ENCODE data around the gene PDSS2. TPM values are rescaled to one million over a fixed set of nuclear protein-coding genes. Genes with fewer than 3 reads are reported as not detected.
"Not testable (repeated sequence)": the region's sequence is repeated elsewhere in the genome, so short reads cannot be mapped to it uniquely, and the experiment has no call there.

Gene PDSS2
- total RNA-seq, 4 donors from 2014 or later, result 6.5 to 12.2 (median 9.0) TPM

GRCh38 chr6:107293350-107293749, 166.0 kb downstream of the PDSS2 start:
- H3K36me3 ChIP-seq, result no peaks in the 10 kb centered on the region
- WGBS, 2 donors (ENCODE audit: low coverage in 1 of 2), result 79 to 80% methylated on average over 1 to 4 of the region's 4 CpGs
- no peak overlapping the region for H3K27ac ChIP-seq
- H3K4me3 ChIP-seq, result no peak overlapping the region
- TF ChIP-seq POLR2AphosphoS5 (IDR thresholded peaks at IDR 0.05) (no peak), POLR2A (IDR thresholded peaks at IDR 0.05) (no peak), CTCF (IDR thresholded peaks at IDR 0.05) (no peak), EP300 (IDR thresholded peaks at IDR 0.05) (no peak)
- ATAC-seq, result no peak
- H3K9me3 ChIP-seq, result no peaks in the 10 kb centered on the region
- peaks cover 0 to 7% (median 0%) of the 10 kb centered on the region in 3 donors for H3K4me1 ChIP-seq
- no peaks in the 10 kb centered on the region for H3K27me3 ChIP-seq

- no peak for TF ChIP-seq POLR2AphosphoS5 (IDR thresholded peaks at IDR 0.05)
- TF ChIP-seq POLR2A (IDR thresholded peaks at IDR 0.05), result no peak
- no peak for TF ChIP-seq EP300 (IDR thresholded peaks at IDR 0.05)
- TF ChIP-seq CTCF (IDR thresholded peaks at IDR 0.05), result no peak
- no peaks in the 10 kb centered on the region for H3K36me3 ChIP-seq
- H3K4me1 ChIP-seq, result peaks cover 0 to 7% (median 0%) of the 10 kb centered on the region in 3 donors
- no peak overlapping the region for H3K27ac ChIP-seq
- no peaks in the 10 kb centered on the region for H3K9me3 ChIP-seq
- ATAC-seq, result no peak
- no peaks in the 10 kb centered on the region for H3K27me3 ChIP-seq
- no peak overlapping the region for H3K4me3 ChIP-seq
- WGBS, 2 donors (ENCODE audit: low coverage in 1 of 2), result 69 to 92% methylated on average over 2 to 4 of the region's 6 CpGs
Measured at GRCh38 chr6:107292715-107293271, 166.6 kb downstream of the PDSS2 start.

GRCh38 chr6:107290491-107290890, 168.9 kb downstream of the PDSS2 start:
- Histone ChIP-seq H3K27me3 (no peaks in the 10 kb centered on the region), H3K4me3 (no peak overlapping the region), H3K36me3 (no peaks in the 10 kb centered on the region), H3K27ac (no peak overlapping the region), H3K4me1 (no peaks in the 10 kb centered on the region), H3K9me3 (no peaks in the 10 kb centered on the region)
- WGBS, 2 donors (ENCODE audit: low coverage in 1 of 2), result 85 to 100% methylated on average over 2 to 3 of the region's 3 CpGs
- ATAC-seq, result no peak
- TF ChIP-seq EP300 (IDR thresholded peaks at IDR 0.05), result no peak
- TF ChIP-seq POLR2AphosphoS5 (IDR thresholded peaks at IDR 0.05), result no peak
- no peak for TF ChIP-seq POLR2A (IDR thresholded peaks at IDR 0.05)
- no peak for TF ChIP-seq CTCF (IDR thresholded peaks at IDR 0.05)

GRCh38 chr6:107289258-107289657, 170.1 kb downstream of the PDSS2 start:
- H3K4me3 ChIP-seq, H3K4me1 ChIP-seq, H3K9me3 ChIP-seq, H3K27ac ChIP-seq, ATAC-seq, H3K27me3 ChIP-seq, H3K36me3 ChIP-seq: not testable (repeated sequence)
- WGBS, 2 donors (ENCODE audit: low coverage in 1 of 2), result 80 to 91% methylated on average over 1 to 5 of the region's 9 CpGs

GRCh38 chr6:107285683-107286082, 173.7 kb downstream of the PDSS2 start:
- H3K9me3 ChIP-seq, H3K27me3 ChIP-seq, H3K27ac ChIP-seq, ATAC-seq, H3K36me3 ChIP-seq, H3K4me3 ChIP-seq, H3K4me1 ChIP-seq: not testable (repeated sequence)
- WGBS, 2 donors (ENCODE audit: low coverage in 1 of 2), result 98 to 100% methylated on average over 4 to 5 of the region's 6 CpGs

- ATAC-seq, result no peak
- Histone ChIP-seq H3K27ac (no peak overlapping the region), H3K4me3 (no peak overlapping the region), H3K9me3 (no peaks in the 10 kb centered on the region), H3K4me1 (no peaks in the 10 kb centered on the region), H3K36me3 (no peaks in the 10 kb centered on the region), H3K27me3 (no peaks in the 10 kb centered on the region)
- TF ChIP-seq EP300 (IDR thresholded peaks at IDR 0.05), result no peak
- TF ChIP-seq POLR2A (IDR thresholded peaks at IDR 0.05), result no peak
- TF ChIP-seq CTCF (IDR thresholded peaks at IDR 0.05), result no peak
- no peak for TF ChIP-seq POLR2AphosphoS5 (IDR thresholded peaks at IDR 0.05)
- 78 to 89% methylated on average over 1 of the region's 1 CpG for WGBS, 2 donors (ENCODE audit: low coverage in 1 of 2)
Measured at GRCh38 chr6:107284805-107285204, 174.6 kb downstream of the PDSS2 start.

Measured in gastroesophageal sphincter (tissue), 4 donors.